Astrocyte of the spinal cord (primary cell): Measurements from ENCODE around the gene GRIN3A.

ENCODE experiments used
- DNase-seq: peaks from one replicate; pipeline ENCODE4 v3.0.0; 2011; ENCODE audit warnings: low read depth, low spot score
- H3K4me3 ChIP-seq: 2 replicates; pipeline ENCODE4 v1.5.1; 2011; ENCODE audit warnings: low read depth, mild to moderate bottlenecking, low read length, moderate library complexity
- CTCF ChIP-seq: IDR thresholded peaks from 2 replicates; pipeline ENCODE4 v1.5.1; 2012; ENCODE audit warnings: low read depth, mild to moderate bottlenecking, low read length, inconsistent platforms
- in situ Hi-C: cut with HindIII; loops from 2 replicates; pipeline ENCODE4 v1.10.0; 2017; ENCODE audit warnings: low sequenced_read_pairs

The GRIN3A gene

GRCh38 chr9:101569741-101570501, 168.5 kb downstream of the GRIN3A start:
- H3K4me3 ChIP-seq, result no peak overlapping the region
- DNase-seq, result no peak
- TF ChIP-seq CTCF, result no peak
- in situ Hi-C loops, result no loop called here

- no peak for DNase-seq
- in situ Hi-C loops, result no loop called here
- no peak for TF ChIP-seq CTCF
Measured at GRCh38 chr9:101567725-101568350, 170.6 kb downstream of the GRIN3A start.

GRCh38 chr9:101566904-101567724, 171.3 kb downstream of the GRIN3A start:
- in situ Hi-C loops, result no loop called here
- H3K4me3 ChIP-seq, result no peak overlapping the region
- TF ChIP-seq CTCF, result peak; percentile 53
- peak; percentile 47 for DNase-seq

More at GRCh38 chr9:101567725-101568350, 170.6 kb downstream of the GRIN3A start:
- no peak overlapping the region for H3K4me3 ChIP-seq

- no peak for TF ChIP-seq CTCF
- in situ Hi-C loops, result no loop called here
- no peak overlapping the region for H3K4me3 ChIP-seq
- DNase-seq, result no peak
Measured at GRCh38 chr9:101564252-101564651, 174.2 kb downstream of the GRIN3A start.

- in situ Hi-C loops, result no loop called here
- H3K4me3 ChIP-seq, result no peak overlapping the region
- no peak for DNase-seq
- TF ChIP-seq CTCF, result no peak
Measured at GRCh38 chr9:101562966-101563365, 175.5 kb downstream of the GRIN3A start.

GRCh38 chr9:101561740-101562139, 176.7 kb downstream of the GRIN3A start:
- in situ Hi-C loops, result no loop called here
- DNase-seq, result no peak
- H3K4me3 ChIP-seq, result no peak overlapping the region
- no peak for TF ChIP-seq CTCF
